PC-9 (cell line): ENCODE measurements around the gene HARBI1.

Experiments used
- CTCF ChIP-seq: fragments of 200-600 bp; sonication (generic); conservative IDR thresholded peaks from 2 replicates; pipeline ENCODE4 v1.6.1; 2017; ENCODE audit warnings: mixed run types, antibody characterized with exemption, mild to moderate bottlenecking, moderate library complexity
- EZH2 ChIP-seq: fragments of 200-600 bp; sonication (generic); IDR thresholded peaks from 2 replicates; pipeline ENCODE4 v1.8.0; 2017; ENCODE audit warnings: antibody characterized with exemption, low read depth

- no peak for TF ChIP-seq EZH2
- TF ChIP-seq CTCF, result no peak
Measured at GRCh38 chr11:46633291-46634217, 16.5 kb upstream of the HARBI1 start.
